Right lobe of liver (tissue), 6 donors: ENCODE measurements around the gene CYFIP2. TPM values are rescaled to one million over a fixed set of nuclear protein-coding genes. Genes with fewer than 3 reads are reported as not detected.
A peak's percentile ranks its signal among the peaks of the same experiment; 100 is the strongest.

Experiments used
- ATAC-seq, 4 donors: fragments of 200-7000 bp; cut with Tn5 transposase; one replicate each; pipeline ENCODE4 v1.9.1; 2020; ENCODE audit warnings: mild to moderate bottlenecking in 4 of 4, moderate library complexity in 4 of 4
- DNase-seq, 3 donors: peaks; one replicate each; pipeline ENCODE4 v3.0.0-alpha.2; 2020
- H3K27ac ChIP-seq, 3 donors: fragments of 200-600 bp; one replicate each; pipeline ENCODE4 v1.8.0; 2022
- H3K27me3 ChIP-seq, 2 donors: fragments of 200-600 bp; one replicate each; pipeline ENCODE4 v1.8.0; 2022
- H3K36me3 ChIP-seq, 4 donors: fragments of 200-600 bp; sonication (generic) in 1 of 4; one replicate each; pipeline versions ENCODE4 v1.5.1 to v1.8.0; 2017 to 2022; ENCODE audit warnings: control low read depth in 1 of 4
- H3K4me1 ChIP-seq, 4 donors: fragments of 200-600 bp; sonication (generic) in 1 of 4; one replicate each; pipeline versions ENCODE4 v1.5.1 to v1.8.0; 2017 to 2022; ENCODE audit warnings: control low read depth in 1 of 4
- H3K4me3 ChIP-seq, 3 donors: fragments of 200-600 bp; one replicate each; pipeline ENCODE4 v1.8.0; 2022
- H3K9me3 ChIP-seq, 4 donors: fragments of 200-600 bp; sonication (generic) in 1 of 4; one replicate each; pipeline versions ENCODE4 v1.5.1 to v1.8.0; 2017 to 2022; ENCODE audit warnings: control low read depth in 1 of 4
- CTCF ChIP-seq, 4 donors: fragments of 200-600 bp in 3 of 4; fragments of 450-650 bp in 1 of 4; IDR thresholded peaks; one replicate each; pipeline versions ENCODE4 v1.5.1 to v1.8.0; 2016 to 2022; ENCODE audit warnings: antibody characterized with exemption in 4 of 4, mild to moderate bottlenecking in 2 of 4
- POLR2A ChIP-seq: fragments of 450-650 bp; IDR thresholded peaks from one replicate; pipeline ENCODE4 v1.6.1; 2017; ENCODE audit warnings: antibody characterized with exemption, mild to moderate bottlenecking
- WGBS: methylation state at CpG from one replicate; pipeline ENCODE4 v1.1.6; 2018; ENCODE audit warnings: low coverage, low lambda C conversion rate; ENCODE audit not compliant: insufficient coverage; ENCODE audit errors: missing lambda C conversion rate; 5-methylcytosine and 5-hydroxymethylcytosine counted together
- intact Hi-C, 2 donors: fragments of 100-400 bp; cut with DNase I; formaldehyde crosslinking; loops; one replicate each; pipeline versions ENCODE4 v1.11.2 to v1.14.1; 2022
- total RNA-seq, 6 experiments: library from RNA; depleted of rRNA in 2 of 6; stranded (reverse); fragments of >200 nt in 2 of 6; fragmentation: NEBNext Ultra II Directional in 3 of 6; extraction: Animal tissue kit (Norgen Biotek cat#: 25700) in 3 of 6; gene quantifications; one replicate each; pipeline versions ENCODE4 v1.1.0 to v1.2.4, GENCODE V29; 2016 to 2023
- donor health status: DM: no; HTN: yes; CAD: no.
- donor health status: DM: no; HTN: no; CAD: no.
- donor health status: DM: no; HTN: no; CAD: no.
- donor health status: DM: no; HTN: yes; CAD: no.
- donor health status: DM: no; HTN: yes; CAD: no.

CYFIP2 gene
- total RNA-seq, 6 experiments from 2014 or later = 20.6 to 89.1 (median 49.6) TPM

- ATAC-seq (no peak), DNase-seq (no peak)
- intact Hi-C loops = no loop called here
- no peaks in the 10 kb centered on the region for H3K4me1 ChIP-seq
- no peak overlapping the region for H3K4me3 ChIP-seq
- H3K36me3 ChIP-seq = peaks cover 0 to 17% (median 3%) of the 10 kb centered on the region in 4 donors
- no peak overlapping the region for H3K27ac ChIP-seq
- no peak for TF ChIP-seq POLR2A
- no peak for TF ChIP-seq CTCF (IDR thresholded peaks at IDR 0.05)
- WGBS = 75% methylated on average over 1 of the region's 1 CpG
- no peaks in the 10 kb centered on the region for H3K9me3 ChIP-seq
- no peaks in the 10 kb centered on the region for H3K27me3 ChIP-seq
These were observed 121.2 kb downstream of the CYFIP2 start for GRCh38 chr5:157387041-157387563.

- no peak for DNase-seq
- no peaks in the 10 kb centered on the region for H3K27me3 ChIP-seq
- ATAC-seq = peak in 2 of 4 donors; percentile 32 to 56
- no peaks in the 10 kb centered on the region for H3K4me1 ChIP-seq
- H3K4me3 ChIP-seq = no peak overlapping the region
- 53% methylated on average over 3 of the region's 3 CpGs for WGBS
- H3K9me3 ChIP-seq = no peaks in the 10 kb centered on the region
- no peak overlapping the region for H3K27ac ChIP-seq
- no peak for TF ChIP-seq CTCF (IDR thresholded peaks at IDR 0.05)
- no peak for TF ChIP-seq POLR2A
- intact Hi-C loops = no loop called here
- peaks cover 0 to 14% (median under 1%) of the 10 kb centered on the region in 4 donors for H3K36me3 ChIP-seq
These were observed 121.8 kb downstream of the CYFIP2 start for GRCh38 chr5:157387683-157388093.

GRCh38 chr5:157388111-157388710 lies 122.3 kb downstream of the CYFIP2 start:
- no peak overlapping the region for H3K4me3 ChIP-seq
- ATAC-seq (no peak), DNase-seq (no peak)
- TF ChIP-seq CTCF (IDR thresholded peaks at IDR 0.05) = no peak
- TF ChIP-seq POLR2A = no peak
- no peaks in the 10 kb centered on the region for H3K27me3 ChIP-seq
- H3K4me1 ChIP-seq = no peaks in the 10 kb centered on the region
- H3K36me3 ChIP-seq = peaks cover 0 to 9% (median 0%) of the 10 kb centered on the region in 4 donors
- H3K27ac ChIP-seq = no peak overlapping the region
- no peaks in the 10 kb centered on the region for H3K9me3 ChIP-seq
- intact Hi-C loops = no loop called here

GRCh38 chr5:157389103-157389502 lies 123.2 kb downstream of the CYFIP2 start:
- peaks cover 0 to 6% (median 0%) of the 10 kb centered on the region in 4 donors for H3K36me3 ChIP-seq
- H3K27me3 ChIP-seq = no peaks in the 10 kb centered on the region
- intact Hi-C loops = no loop called here
- no peak overlapping the region for H3K4me3 ChIP-seq
- ATAC-seq = no peak
- H3K9me3 ChIP-seq = no peaks in the 10 kb centered on the region
- TF ChIP-seq POLR2A (no peak), CTCF (IDR thresholded peaks at IDR 0.05) (no peak)
- WGBS = no CpG with 5 or more reads among the region's 17 CpGs
- no peak for DNase-seq
- H3K4me1 ChIP-seq = no peaks in the 10 kb centered on the region
- H3K27ac ChIP-seq = no peak overlapping the region
